HepG2 (cell line): Measurements from ENCODE around the gene SLCO2B1. TPM values are rescaled to one million over a fixed set of nuclear protein-coding genes. Genes with fewer than 3 reads are reported as not detected.

Experiments
- ATAC-seq: fragments of 200-7000 bp; cut with Tn5 transposase; 3 replicates; pipeline ENCODE4 v1.9.1; 2020; ENCODE audit warnings: mild to moderate bottlenecking, moderate library complexity
- BruUV-seq: library from RNA; stranded (reverse); fragments of 400-500 nt; replicated peaks from 2 replicates; lab custom pipeline; 2021; lab: Mats Ljungman, UMichigan
- CTCF ChIA-PET: fragments of 300-600 bp; formaldehyde crosslinking; extraction: SDS; loops from one replicate; lab custom pipeline; 2021; ENCODE audit warnings: low total read pairs, inconsistent platforms, low intra/inter-chr PET ratio; lab: Yijun Ruan, JAX
- POLR2A ChIA-PET: fragments of 350-600 bp; sonication (Branson Sonifier 250); formaldehyde crosslinking; loops from one replicate; lab custom pipeline; 2020; ENCODE audit warnings: antibody characterized with exemption, inconsistent platforms; lab: Yijun Ruan, JAX
- DNase-seq: peaks from one replicate; pipeline ENCODE4 v3.0.0-alpha.2; 2015; ENCODE audit warnings: low spot score
- FAIRE-seq: peaks from 3 replicates; lab custom pipeline; 2011; peaks lifted over from hg19 to GRCh38; lab: Jason Lieb, UNC
- H2AFZ ChIP-seq: one replicate; pipeline ENCODE4 v1.6.1; 2011; ENCODE audit warnings: low read length, inconsistent platforms
- H3K27ac ChIP-seq: fragments of 300-600 bp; 3 replicates; pipeline ENCODE4 v1.8.0; 2011; ENCODE audit warnings: mixed run types, mild to moderate bottlenecking, mixed read lengths, low read length, inconsistent platforms; ENCODE audit not compliant: insufficient read depth; ENCODE audit errors: extremely low read length
- H3K27me3 ChIP-seq, 2 experiments: fragments of 200-600 bp in 1 of 2; 2 replicates in 1 of 2; 3 replicates in 1 of 2; pipeline versions ENCODE4 v1.6.0 to v1.8.0; 2011; ENCODE audit warnings: low read length in 2 of 2, mild to moderate bottlenecking in 2 of 2, moderate library complexity in 2 of 2, inconsistent platforms in 1 of 2; ENCODE audit not compliant: insufficient read depth in 2 of 2, control insufficient read depth in 1 of 2
- H3K36me3 ChIP-seq, 2 experiments: fragments of 200-600 bp in 1 of 2; replicated peaks in 1 of 2; 2 replicates in 1 of 2; 3 replicates in 1 of 2; pipeline versions ENCODE4 v1.5.1 to v1.8.0; 2011; ENCODE audit warnings: low read length in 2 of 2, inconsistent platforms in 1 of 2; ENCODE audit not compliant: insufficient read depth in 2 of 2, control insufficient read depth in 1 of 2
- H3K4me1 ChIP-seq: 2 replicates; pipeline ENCODE4 v1.5.1; 2012; ENCODE audit warnings: low read length, inconsistent platforms; ENCODE audit not compliant: insufficient read depth
- H3K4me2 ChIP-seq: 2 replicates; pipeline ENCODE4 v1.6.0; 2011; ENCODE audit warnings: low read depth, low read length, inconsistent platforms
- H3K4me3 ChIP-seq, 3 experiments: fragments of 200-600 bp in 1 of 3; sonication (generic), shearing (Covaris generic) in 1 of 3; replicated peaks in 1 of 3; 2 replicates each; pipeline ENCODE4 v1.5.1; 2011 to 2016; ENCODE audit warnings: low read length in 3 of 3, inconsistent platforms in 2 of 3, low read depth in 2 of 3, mild to moderate bottlenecking in 2 of 3, control low read depth in 1 of 3, mixed read lengths in 1 of 3; ENCODE audit not compliant: insufficient read depth in 1 of 3
- H3K79me2 ChIP-seq: one replicate; pipeline ENCODE4 v1.6.1; 2011; ENCODE audit warnings: low read length, inconsistent platforms; ENCODE audit not compliant: insufficient read depth
- H3K9ac ChIP-seq: 2 replicates; pipeline ENCODE4 v1.6.0; 2011; ENCODE audit warnings: mild to moderate bottlenecking, low read depth, low read length, inconsistent platforms; ENCODE audit not compliant: insufficient read depth
- H3K9me3 ChIP-seq: 2 replicates; pipeline ENCODE4 v1.5.1; 2012; ENCODE audit warnings: mild to moderate bottlenecking, low read length
- H4K20me1 ChIP-seq: 2 replicates; pipeline ENCODE4 v1.6.0; 2011; ENCODE audit warnings: inconsistent platforms, mild to moderate bottlenecking, low read length, moderate library complexity; ENCODE audit not compliant: insufficient read depth
- GLI4 ChIP-seq: sonication (generic); formaldehyde crosslinking; IDR thresholded peaks from 2 replicates; pipeline ENCODE4 v1.5.1; 2020; ENCODE audit warnings: missing genetic modification reagents, mild to moderate bottlenecking, moderate library complexity, borderline replicate concordance
- KAT2B ChIP-seq: fragments of 150-350 bp; IDR thresholded peaks from 2 replicates; pipeline ENCODE4 v1.6.1; 2014; ENCODE audit warnings: low read depth, low read length, borderline replicate concordance
- ZFAT ChIP-seq: sonication (generic); formaldehyde crosslinking; conservative IDR thresholded peaks from 2 replicates; pipeline ENCODE4 v1.8.1; 2023; ENCODE audit warnings: missing genetic modification reagents, inconsistent platforms
- ZNF430 ChIP-seq: sonication (generic); formaldehyde crosslinking; IDR thresholded peaks from 2 replicates; pipeline ENCODE4 v1.9.0; 2021; ENCODE audit warnings: mild to moderate bottlenecking, missing genetic modification reagents
- WGBS: methylation state at CpG from one replicate; pipeline ENCODE4 v1.1.6; 2017; ENCODE audit warnings: low lambda C conversion rate; 5-methylcytosine and 5-hydroxymethylcytosine counted together
- in situ Hi-C: cut with HindIII; loops from 2 replicates; pipeline ENCODE4 v1.10.0; 2017; ENCODE audit warnings: low pct_unique_long_range_greater_than_20kb; ENCODE audit not compliant: extremely low pct_ligation_motif_present
- intact Hi-C: fragments of 100-400 bp; cut with micrococcal nuclease; formaldehyde crosslinking; loops from one replicate; pipeline ENCODE4 v1.10.0; 2022; ENCODE audit not compliant: unreplicated experiment
- polyA plus RNA-seq, 8 experiments: library from polyadenylated mRNA; depleted of rRNA in 3 of 8; stranded (reverse) in 7 of 8; unstranded in 1 of 8; fragments of >200 nt; fragmentation: Illumina TruSeq in 4 of 8; extraction: Trizol in 4 of 8; gene quantifications; 2 replicates each; pipeline versions ENCODE4 v1.2.1 to v1.2.3, GENCODE V29; 2011 to 2016; ENCODE audit warnings: low read depth in 4 of 8, missing spikeins in 1 of 8, mixed read lengths in 1 of 8; ENCODE audit not compliant: insufficient read depth in 1 of 8
- total RNA-seq, 5 experiments: library from RNA; depleted of rRNA; stranded (reverse); fragments of >200 nt; fragmentation: Illumina TruSeq; extraction: Trizol; gene quantifications; 2 replicates each; pipeline ENCODE4 v1.2.3, GENCODE V29; 2016; ENCODE audit warnings: low read depth in 1 of 5
- TF ChIP-seq, protein P1 (sequence below): IDR thresholded peaks from 2 replicates; pipeline ENCODE4 v1.6.1; 2016; ENCODE audit warnings: mild to moderate bottlenecking, missing biosample characterization, missing genetic modification reagents
- TF ChIP-seq, protein P2 (sequence below): sonication (generic); formaldehyde crosslinking; IDR thresholded peaks from 2 replicates; pipeline ENCODE4 v1.5.0; 2020; ENCODE audit warnings: missing genetic modification reagents

SLCO2B1 gene
- total and polyA plus RNA-seq, 2 of the 13 experiments (the other 11 are each of a cell fraction or from before 2014, with no cell fraction given), result 15.3 to 19.8 TPM

DNA sequence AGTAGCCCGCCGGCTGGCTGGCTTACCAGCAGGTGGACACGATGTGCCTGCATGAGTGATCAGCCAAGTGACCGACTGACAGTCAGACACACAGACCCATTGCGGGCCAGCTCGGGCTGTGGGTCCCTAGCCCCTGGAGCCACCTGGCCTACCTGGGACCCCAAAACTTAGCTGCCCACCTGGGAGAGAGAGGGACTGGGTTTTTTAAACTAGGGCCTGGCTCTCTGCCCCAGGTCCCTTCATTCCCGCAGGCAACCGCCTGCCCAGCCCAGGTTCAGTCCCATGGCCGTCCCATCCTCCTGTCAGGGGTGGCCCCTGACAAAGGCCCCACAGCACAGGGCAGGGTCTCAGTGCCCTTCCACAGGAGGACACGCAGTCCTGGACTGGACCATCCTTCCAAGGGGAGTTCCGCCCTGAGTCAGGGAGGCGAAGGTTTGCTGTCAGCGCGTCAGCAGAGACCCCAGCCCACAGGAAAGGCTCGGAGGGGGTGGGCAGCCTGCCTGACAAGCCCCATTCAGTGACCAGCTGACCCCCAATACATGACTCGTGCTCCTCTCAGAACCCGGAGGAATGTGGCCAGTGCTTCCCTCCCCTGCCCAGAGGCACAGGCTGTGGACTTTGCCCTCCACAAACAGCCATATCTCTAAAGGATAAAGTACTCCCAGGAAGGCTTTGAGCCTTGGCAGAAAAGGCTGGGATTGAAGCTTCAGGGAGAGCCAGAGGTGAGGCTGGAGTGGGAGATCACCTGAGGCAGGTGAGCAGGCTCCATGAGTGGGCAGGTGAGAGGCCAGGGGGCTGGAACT lies 8.4 kb downstream of the SLCO2B1 start (continued):
- no peak for TF ChIP-seq GLI4 (CRISPR knock-in tag)
- TF ChIP-seq, protein P1, sequence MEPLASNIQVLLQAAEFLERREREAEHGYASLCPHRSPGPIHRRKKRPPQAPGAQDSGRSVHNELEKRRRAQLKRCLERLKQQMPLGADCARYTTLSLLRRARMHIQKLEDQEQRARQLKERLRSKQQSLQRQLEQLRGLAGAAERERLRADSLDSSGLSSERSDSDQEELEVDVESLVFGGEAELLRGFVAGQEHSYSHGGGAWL (CRISPR knock-in tag), result no peak

DNA sequence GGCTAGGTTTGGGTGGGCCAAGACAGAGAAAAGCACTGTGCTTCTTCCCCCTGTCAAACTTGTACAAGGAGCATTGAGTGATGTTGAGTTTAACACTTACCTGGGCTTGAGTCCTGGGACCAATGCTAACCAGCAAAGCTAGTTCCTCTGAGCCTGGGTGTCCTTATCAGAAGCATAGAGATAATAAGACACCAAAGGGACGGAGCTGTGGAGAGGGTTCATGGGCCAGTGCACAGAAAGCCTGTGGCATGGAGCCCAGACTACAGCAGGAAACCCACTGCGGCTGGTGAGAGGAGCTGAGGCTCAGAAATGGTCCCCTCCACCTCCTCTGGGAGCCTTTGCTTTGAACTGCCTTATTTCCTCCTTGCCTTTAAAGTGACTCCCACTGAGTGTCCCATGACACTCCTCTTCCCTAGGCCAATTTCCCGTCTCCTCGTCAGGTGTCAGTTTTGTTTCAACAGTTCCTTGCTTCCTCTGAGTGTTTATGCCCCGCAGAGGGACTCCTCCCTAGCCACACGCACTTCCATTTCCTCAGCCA lies 9.4 kb downstream of the SLCO2B1 start:
- POLR2A ChIA-PET, result interaction anchor here (0.6 to 2.8 kb wide), 13 partner anchors 9 to 81 kb away, joined by 3 to 100 read pairs (median 7); partner anchors contain the start of gene SLCO2B1
- FAIRE-seq (no peak), DNase-seq (no peak), ATAC-seq (no peak)
- no TSS peak for BruUV-seq
- peak overlapping the region; percentile 2 to 61 (median 15); a peak in 3 of 6 replicates for H3K4me3 ChIP-seq
- H3K4me1 ChIP-seq, result peaks cover 100% of the 10 kb centered on the region
- intact Hi-C loops, result no loop called here
- H3K27ac ChIP-seq, result peak overlapping the region; percentile 89
- no peaks in the 10 kb centered on the region for H3K36me3 ChIP-seq
- 82% methylated on average over 6 of the region's 6 CpGs for WGBS
- peak overlapping the region; percentile 67 for H3K9ac ChIP-seq
- peak overlapping the region; percentile 80 for H3K4me2 ChIP-seq
- H3K79me2 ChIP-seq, result peaks cover 13% of the 10 kb centered on the region
- no peaks in the 10 kb centered on the region for H3K9me3 ChIP-seq
- H3K27me3 ChIP-seq, result no peaks in the 10 kb centered on the region
- no peaks in the 10 kb centered on the region for H4K20me1 ChIP-seq
- no peak overlapping the region for H2AFZ ChIP-seq
- TF ChIP-seq ZFAT (CRISPR knock-in tag) (no peak), KAT2B (no peak), ZNF430 (0 out of 2 replicates have a peak, but pooled peaks have one; percentile 5)
- TF ChIP-seq, protein P2, sequence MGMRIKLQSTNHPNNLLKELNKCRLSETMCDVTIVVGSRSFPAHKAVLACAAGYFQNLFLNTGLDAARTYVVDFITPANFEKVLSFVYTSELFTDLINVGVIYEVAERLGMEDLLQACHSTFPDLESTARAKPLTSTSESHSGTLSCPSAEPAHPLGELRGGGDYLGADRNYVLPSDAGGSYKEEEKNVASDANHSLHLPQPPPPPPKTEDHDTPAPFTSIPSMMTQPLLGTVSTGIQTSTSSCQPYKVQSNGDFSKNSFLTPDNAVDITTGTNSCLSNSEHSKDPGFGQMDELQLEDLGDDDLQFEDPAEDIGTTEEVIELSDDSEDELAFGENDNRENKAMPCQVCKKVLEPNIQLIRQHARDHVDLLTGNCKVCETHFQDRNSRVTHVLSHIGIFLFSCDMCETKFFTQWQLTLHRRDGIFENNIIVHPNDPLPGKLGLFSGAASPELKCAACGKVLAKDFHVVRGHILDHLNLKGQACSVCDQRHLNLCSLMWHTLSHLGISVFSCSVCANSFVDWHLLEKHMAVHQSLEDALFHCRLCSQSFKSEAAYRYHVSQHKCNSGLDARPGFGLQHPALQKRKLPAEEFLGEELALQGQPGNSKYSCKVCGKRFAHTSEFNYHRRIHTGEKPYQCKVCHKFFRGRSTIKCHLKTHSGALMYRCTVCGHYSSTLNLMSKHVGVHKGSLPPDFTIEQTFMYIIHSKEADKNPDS, result 0 out of 2 replicates have a peak, but pooled peaks have one; percentile 54
- in situ Hi-C loops, result no loop called here
- CTCF ChIA-PET, result no interaction called here
